ENCODE results near the gene KCNJ6.

- no peak for TF ChIP-seq CTCF (IDR thresholded peaks at IDR 0.05)
- TF ChIP-seq POLR2A (IDR thresholded peaks at IDR 0.05) = no peak
Observed at GRCh38 chr21:37711286-37711829, 204.9 kb downstream of the KCNJ6 start.

All from testis (tissue), 2 donors.